ENCODE data around the gene CBFA2T2.

The CBFA2T2 gene

DNA sequence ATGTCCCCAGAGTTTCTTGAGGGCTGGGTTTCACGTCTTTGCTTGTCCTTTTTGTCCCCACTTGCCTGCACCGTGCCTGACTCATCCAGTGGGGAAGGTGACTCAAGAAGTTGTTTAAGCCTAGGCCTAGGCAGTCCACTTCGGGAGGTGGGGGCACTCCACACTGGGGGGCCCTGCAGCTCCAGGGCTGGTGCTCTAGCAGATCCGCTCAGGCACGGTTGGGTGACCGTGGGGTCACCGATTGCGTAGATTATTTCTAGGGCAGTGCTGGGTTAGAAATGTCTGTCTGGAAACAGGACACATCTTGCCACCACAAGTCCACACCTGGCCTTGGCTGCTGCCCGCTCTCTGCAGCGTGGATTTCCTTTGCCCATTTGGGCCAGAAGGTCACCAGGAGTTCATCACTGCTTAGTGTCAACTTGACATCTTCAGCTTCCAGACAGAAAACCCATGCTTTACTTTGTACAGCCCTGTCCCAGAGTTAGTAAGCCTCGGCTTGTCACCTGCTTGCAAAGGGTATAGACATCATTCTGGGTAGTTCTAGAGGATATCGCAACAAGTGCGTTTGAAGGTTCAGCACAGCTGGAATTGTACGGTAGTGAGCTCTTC, 158.6 kb downstream of the CBFA2T2 start:
- TF ChIP-seq, protein P1, sequence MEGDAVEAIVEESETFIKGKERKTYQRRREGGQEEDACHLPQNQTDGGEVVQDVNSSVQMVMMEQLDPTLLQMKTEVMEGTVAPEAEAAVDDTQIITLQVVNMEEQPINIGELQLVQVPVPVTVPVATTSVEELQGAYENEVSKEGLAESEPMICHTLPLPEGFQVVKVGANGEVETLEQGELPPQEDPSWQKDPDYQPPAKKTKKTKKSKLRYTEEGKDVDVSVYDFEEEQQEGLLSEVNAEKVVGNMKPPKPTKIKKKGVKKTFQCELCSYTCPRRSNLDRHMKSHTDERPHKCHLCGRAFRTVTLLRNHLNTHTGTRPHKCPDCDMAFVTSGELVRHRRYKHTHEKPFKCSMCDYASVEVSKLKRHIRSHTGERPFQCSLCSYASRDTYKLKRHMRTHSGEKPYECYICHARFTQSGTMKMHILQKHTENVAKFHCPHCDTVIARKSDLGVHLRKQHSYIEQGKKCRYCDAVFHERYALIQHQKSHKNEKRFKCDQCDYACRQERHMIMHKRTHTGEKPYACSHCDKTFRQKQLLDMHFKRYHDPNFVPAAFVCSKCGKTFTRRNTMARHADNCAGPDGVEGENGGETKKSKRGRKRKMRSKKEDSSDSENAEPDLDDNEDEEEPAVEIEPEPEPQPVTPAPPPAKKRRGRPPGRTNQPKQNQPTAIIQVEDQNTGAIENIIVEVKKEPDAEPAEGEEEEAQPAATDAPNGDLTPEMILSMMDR (IDR thresholded peaks at IDR 0.05; ENCODE audit: insufficient read depth, low read depth, low read length, missing control alignments) = no peak
- H3K4me3 ChIP-seq (ENCODE audit: low read depth, low read length) = no peak overlapping the region
- DNase-seq (ENCODE audit: low read depth) = no peak

DNA sequence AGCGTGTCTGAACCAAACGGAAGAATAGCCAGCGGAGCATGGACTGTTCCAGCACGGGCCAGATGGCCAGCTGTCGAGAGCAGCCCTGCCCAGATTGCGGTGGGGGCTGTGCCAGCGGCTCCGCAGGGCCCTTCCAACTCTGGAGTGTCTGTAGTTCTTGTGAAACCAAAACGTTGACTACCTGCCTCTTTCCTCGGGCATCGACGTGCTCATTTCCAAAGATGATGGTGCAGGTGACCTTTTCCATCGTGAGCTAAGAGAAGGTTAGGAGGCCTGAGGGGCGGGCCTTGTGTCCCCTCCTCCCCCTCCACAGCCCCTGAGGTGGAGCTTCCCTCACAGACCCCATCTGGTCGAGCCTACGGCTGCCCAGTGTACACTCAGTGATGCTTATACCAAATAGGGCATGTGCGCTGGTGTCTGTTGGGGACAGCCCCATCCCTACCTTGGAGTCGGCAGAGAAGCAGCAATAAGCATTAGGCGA, 159.3 kb downstream of the CBFA2T2 start:
- no peak for DNase-seq (ENCODE audit: low read depth)
- no peak overlapping the region for H3K4me3 ChIP-seq (ENCODE audit: low read depth, low read length)
- TF ChIP-seq, protein P1 (IDR thresholded peaks at IDR 0.05; ENCODE audit: insufficient read depth, low read depth, low read length, missing control alignments) = no peak

DNA sequence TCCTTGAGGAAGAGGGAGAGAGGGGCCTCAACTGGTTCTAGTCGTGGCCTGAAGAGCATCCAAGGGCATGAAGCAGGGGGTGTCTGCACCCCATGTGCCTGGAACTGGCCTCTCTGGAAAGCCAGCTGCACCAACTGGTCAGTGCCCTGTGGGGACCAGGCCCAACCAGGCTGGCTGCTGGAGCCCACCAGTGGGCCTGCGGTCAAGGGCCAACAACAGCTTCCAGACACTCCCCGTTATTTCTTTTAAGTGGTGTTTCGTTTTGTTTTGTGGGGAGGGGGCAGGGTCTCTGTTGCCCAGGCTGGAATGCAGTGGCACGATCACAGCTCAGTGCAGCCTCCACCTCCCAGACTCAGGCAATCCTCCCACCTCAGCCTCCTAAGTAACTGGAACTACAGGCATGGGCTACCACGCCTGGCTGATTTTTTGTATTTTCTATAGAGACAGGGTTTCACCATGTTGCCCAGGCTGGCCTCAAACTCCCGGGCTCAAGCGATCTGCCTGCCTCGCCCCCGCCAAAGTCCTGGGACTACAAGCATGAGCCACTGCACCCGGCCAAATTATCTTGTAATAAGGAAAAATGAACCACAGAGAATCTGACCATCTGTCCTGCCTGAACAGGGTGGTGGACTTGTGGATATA, 160.3 kb downstream of the CBFA2T2 start:
- DNase-seq (ENCODE audit: low read depth) = no peak
- H3K4me3 ChIP-seq (ENCODE audit: low read depth, low read length) = no peak overlapping the region
- TF ChIP-seq, protein P1 (IDR thresholded peaks at IDR 0.05; ENCODE audit: insufficient read depth, low read depth, low read length, missing control alignments) = no peak

DNA sequence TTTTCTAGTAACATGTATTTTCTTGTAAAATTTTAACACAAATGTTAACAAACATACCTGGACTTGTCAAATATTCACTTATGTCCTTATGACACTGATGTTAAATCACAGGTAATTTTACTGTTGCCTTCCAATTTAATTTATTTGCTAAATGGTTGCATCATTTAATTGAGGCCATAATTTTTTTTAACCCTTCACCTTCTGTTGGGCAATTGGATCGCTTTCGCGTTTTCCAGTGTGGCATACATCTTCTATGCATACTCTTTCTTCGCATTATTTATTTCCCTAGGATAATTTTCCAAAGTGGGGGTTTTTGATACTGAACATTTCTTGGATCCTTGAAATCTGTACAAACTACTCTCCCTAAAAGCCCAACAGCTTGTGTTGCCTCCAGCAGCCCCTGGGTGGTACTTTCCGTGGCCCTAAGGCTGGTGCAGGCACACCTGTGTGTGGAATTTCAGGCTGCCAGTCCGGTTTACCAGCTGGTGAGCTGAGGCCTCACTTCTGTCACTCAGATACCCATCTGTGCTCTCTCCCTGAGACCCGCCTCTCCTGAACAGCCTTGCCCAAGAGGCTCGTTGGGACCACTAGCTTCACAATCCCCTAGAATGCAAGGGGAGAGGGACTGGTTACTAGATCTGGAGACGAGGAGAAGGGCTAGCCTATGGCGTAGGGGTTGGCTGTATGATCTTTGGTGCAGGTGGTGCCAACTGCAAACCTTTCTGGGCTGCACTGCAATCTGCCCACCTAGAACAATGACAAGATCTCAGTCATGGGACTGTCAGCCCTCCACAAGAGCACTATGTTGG, 161.1 kb downstream of the CBFA2T2 start:
- TF ChIP-seq, protein P1 (IDR thresholded peaks at IDR 0.05; ENCODE audit: insufficient read depth, low read depth, low read length, missing control alignments) = no peak

DNA sequence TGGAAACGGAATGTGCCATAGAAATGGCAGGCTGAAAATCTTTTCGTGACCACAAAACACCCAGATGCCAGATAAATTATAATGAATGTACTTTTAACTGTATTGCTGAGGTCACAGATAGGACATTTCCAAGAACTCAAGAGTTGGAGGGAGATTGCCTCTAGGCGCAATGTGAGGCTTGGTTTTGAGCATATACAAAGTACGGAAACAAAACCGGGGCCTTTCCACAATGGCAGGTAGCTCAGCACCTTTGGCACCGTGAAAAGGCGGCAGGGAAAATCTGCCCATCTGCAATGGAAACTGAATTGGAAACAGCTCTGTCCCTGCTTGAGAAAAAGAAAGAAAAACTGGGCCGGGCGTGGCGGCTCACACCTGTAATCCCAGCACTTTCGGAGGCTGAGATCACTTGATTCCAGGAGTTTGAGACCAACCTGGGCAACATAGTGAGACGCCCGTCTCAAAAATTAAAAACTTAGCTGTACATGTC, 161.7 kb downstream of the CBFA2T2 start:
- no peak overlapping the region for H3K4me3 ChIP-seq (ENCODE audit: low read depth, low read length)
- TF ChIP-seq, protein P1 (IDR thresholded peaks at IDR 0.05; ENCODE audit: insufficient read depth, low read depth, low read length, missing control alignments) = no peak
- DNase-seq (ENCODE audit: low read depth) = no peak

More for the DNA sequence above, 161.1 kb downstream of the CBFA2T2 start:
- no peak for DNase-seq (ENCODE audit: low read depth)
- no peak overlapping the region for H3K4me3 ChIP-seq (ENCODE audit: low read depth, low read length)

DNA sequence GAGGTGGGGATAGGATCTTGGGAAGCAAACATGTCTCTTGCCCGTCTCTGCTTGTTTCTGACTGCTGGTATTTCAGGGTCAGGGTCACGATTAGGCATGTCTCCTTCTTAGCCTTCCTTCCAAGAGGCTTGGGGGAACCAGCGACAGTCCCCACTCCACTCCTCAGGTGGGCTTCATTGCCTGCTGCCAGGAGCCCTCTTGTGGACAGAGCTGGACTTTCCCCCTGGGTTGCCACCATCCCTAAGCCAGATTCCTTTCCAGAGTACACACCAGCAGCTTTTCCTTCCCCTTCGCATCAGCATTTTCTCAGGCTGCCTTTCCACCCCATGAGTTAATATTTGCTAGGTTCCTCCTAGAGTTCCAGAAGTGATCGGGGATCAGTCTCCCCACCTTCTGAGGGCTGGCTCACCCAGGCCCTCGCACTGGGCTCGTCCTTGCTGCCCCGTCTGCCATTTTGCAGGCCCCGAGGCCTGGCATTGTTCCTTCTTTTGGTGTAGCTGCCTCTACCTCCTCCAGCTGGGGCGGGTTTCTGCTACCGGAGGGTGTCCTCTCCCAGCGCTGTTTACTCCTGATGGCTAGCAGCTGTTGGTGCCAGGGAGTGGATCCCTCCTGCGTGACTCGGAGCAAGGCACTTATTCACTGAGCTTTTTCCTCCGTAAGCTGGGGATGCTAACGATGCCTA, 163.5 kb downstream of the CBFA2T2 start:
- TF ChIP-seq, protein P1 (IDR thresholded peaks at IDR 0.05; ENCODE audit: insufficient read depth, low read depth, low read length, missing control alignments) = peak; percentile 83
- no peak overlapping the region for H3K4me3 ChIP-seq (ENCODE audit: low read depth, low read length)
- peak; percentile 78 for DNase-seq (ENCODE audit: low read depth)
